T-cell (primary cell): ENCODE measurements around the gene FOXA3. TPM values are rescaled to one million over a fixed set of nuclear protein-coding genes. Genes with fewer than 3 reads are reported as not detected.
"Not testable (repeated sequence)": the region's sequence is repeated elsewhere in the genome, so short reads cannot be mapped to it uniquely, and the experiment has no call there.

Source experiments
- ATAC-seq, 4 experiments: fragments of 200-7000 bp in 3 of 4; fragments of 150-1000 bp in 1 of 4; cut with Tn5 transposase; replicated peaks in 1 of 4; 1 replicate in 3 of 4; 2 replicates in 1 of 4; pipeline ENCODE4 v1.10.0; 2021; ENCODE audit warnings: moderate library complexity in 3 of 4, mild to moderate bottlenecking in 2 of 4, moderate number of reproducible peaks in 1 of 4
- CTCF ChIA-PET, 2 donors: fragments of 300-600 bp; sonication (Branson Sonifier 250); formaldehyde crosslinking; loops; one replicate each; lab custom pipeline; 2022; ENCODE audit warnings: antibody characterized with exemption in 2 of 2; lab: Charles Lee
- POLR2A ChIA-PET, 2 donors: fragments of 300-600 bp; sonication (Branson Sonifier 250); formaldehyde crosslinking; loops; one replicate each; lab custom pipeline; 2022; ENCODE audit warnings: antibody characterized with exemption in 2 of 2; lab: Charles Lee
- DNase-seq, 35 experiments: peaks; one replicate each; pipeline versions ENCODE4 v3.0.0 to v3.0.0-alpha.2; 2013 to 2023
- H3K27ac ChIP-seq: one replicate; pipeline ENCODE4 v1.5.1; 2013; ENCODE audit warnings: low read length
- H3K27me3 ChIP-seq, 2 experiments: replicated peaks in 1 of 2; 1 replicate in 1 of 2; 2 replicates in 1 of 2; pipeline versions ENCODE4 v1.6.1 to v1.7.0; 2013; ENCODE audit warnings: low read length in 1 of 2, mixed read lengths in 1 of 2; ENCODE audit not compliant: control insufficient read depth in 2 of 2, insufficient read depth in 2 of 2; ENCODE audit errors: extremely low read depth in 1 of 2
- H3K36me3 ChIP-seq, 2 donors: 1 replicate in 1 of 2; 2 replicates in 1 of 2; pipeline versions ENCODE4 v1.6.1 to v1.7.0; 2013; ENCODE audit warnings: low read length in 1 of 2; ENCODE audit not compliant: control insufficient read depth in 2 of 2, insufficient read depth in 1 of 2; ENCODE audit errors: extremely low read depth in 1 of 2
- H3K4me1 ChIP-seq, 2 experiments: 1 replicate in 1 of 2; 2 replicates in 1 of 2; pipeline versions ENCODE4 v1.6.1 to v1.7.0; 2013; ENCODE audit warnings: low read length in 2 of 2, mixed read lengths in 1 of 2; ENCODE audit not compliant: insufficient read depth in 2 of 2, control insufficient read depth in 1 of 2; ENCODE audit errors: extremely low read depth in 1 of 2
- H3K4me3 ChIP-seq, 2 donors: 1 replicate in 1 of 2; 2 replicates in 1 of 2; pipeline versions ENCODE4 v1.5.1 to v1.7.0; 2013; ENCODE audit warnings: mild to moderate bottlenecking in 2 of 2, low read length in 1 of 2, moderate library complexity in 1 of 2; ENCODE audit not compliant: control insufficient read depth in 1 of 2; ENCODE audit errors: extremely low read depth in 1 of 2
- H3K9me3 ChIP-seq: 2 replicates; pipeline ENCODE4 v1.7.0; 2013
- H3K27ac Mint-ChIP-seq, 2 donors: one replicate each; pipeline ENCODE4 v1.8.0; 2020 to 2021; ENCODE audit warnings: mild to moderate bottlenecking in 2 of 2, mixed read lengths in 2 of 2
- H3K27me3 Mint-ChIP-seq, 2 donors: one replicate each; pipeline ENCODE4 v1.8.0; 2021 to 2022; ENCODE audit warnings: mixed read lengths in 2 of 2
- H3K36me3 Mint-ChIP-seq: one replicate; pipeline ENCODE4 v1.8.0; 2021; ENCODE audit warnings: mixed read lengths
- H3K4me1 Mint-ChIP-seq, 3 donors: one replicate each; pipeline ENCODE4 v1.8.0; 2020 to 2022; ENCODE audit warnings: mixed read lengths in 3 of 3, mild to moderate bottlenecking in 1 of 3
- H3K4me3 Mint-ChIP-seq, 3 donors: one replicate each; pipeline ENCODE4 v1.8.0; 2020 to 2022; ENCODE audit warnings: mild to moderate bottlenecking in 3 of 3, mixed read lengths in 3 of 3, moderate library complexity in 3 of 3
- H3K9me3 Mint-ChIP-seq, 3 donors: one replicate each; pipeline ENCODE4 v1.8.0; 2020 to 2022; ENCODE audit warnings: mixed read lengths in 3 of 3
- WGBS: methylation state at CpG from one replicate; pipeline ENCODE4 v1.1.5; 2013; ENCODE audit warnings: missing lambda C conversion rate; ENCODE audit not compliant: insufficient coverage; 5-methylcytosine and 5-hydroxymethylcytosine counted together
- total RNA-seq, 35 experiments: library from RNA in 6 of 35; stranded (reverse) in 6 of 35; fragments of 120-200 nt in 1 of 35; gene quantifications; one replicate each; pipeline versions ENCODE4 v1.2.1 to v1.2.4 and lab custom pipeline; 2013 to 2026

FOXA3 gene
- total RNA-seq, 5 donors from 2014 or later (not counting 1 experiment from before 2014, with no cell fraction given): 0.16 TPM; not detected in 4

- no peak overlapping the region for H3K27ac ChIP-seq
These were observed 31.4 kb downstream of the FOXA3 start for GRCh38 chr19:45895519-45895972.

GRCh38 chr19:45895983-45896599 is 32.0 kb downstream of the FOXA3 start:
- H3K27ac ChIP-seq, H3K27ac Mint-ChIP-seq, H3K27me3 Mint-ChIP-seq, POLR2A ChIA-PET, CTCF ChIA-PET, H3K4me3 Mint-ChIP-seq, DNase-seq, H3K9me3 ChIP-seq, H3K4me3 ChIP-seq, H3K9me3 Mint-ChIP-seq, ATAC-seq, H3K27me3 ChIP-seq: not testable (repeated sequence)
- Histone ChIP-seq H3K4me1 (peaks cover 0 to 10% of the 10 kb centered on the region in 2 experiments), H3K36me3 (peaks cover 8 to 34% of the 10 kb centered on the region in 2 donors)
- 98% methylated on average over 5 of the region's 12 CpGs for WGBS
- Mint-ChIP-seq H3K4me1 (peaks cover 12 to 17% (median 13%) of the 10 kb centered on the region in 3 donors), H3K36me3 (peaks cover 30% of the 10 kb centered on the region)

More at GRCh38 chr19:45895519-45895972, 31.4 kb downstream of the FOXA3 start:
- no peaks in the 10 kb centered on the region for H3K9me3 ChIP-seq
- Mint-ChIP-seq H3K36me3 (peaks cover 28% of the 10 kb centered on the region), H3K4me3 (no peak overlapping the region), H3K27ac (no peak overlapping the region), H3K9me3 (no peaks in the 10 kb centered on the region), H3K27me3 (no peaks in the 10 kb centered on the region), H3K4me1 (peaks cover 7 to 12% (median 7%) of the 10 kb centered on the region in 3 donors)
- no peaks in the 10 kb centered on the region for H3K27me3 ChIP-seq
- no peak for ATAC-seq
- peaks cover 8 to 31% of the 10 kb centered on the region in 2 donors for H3K36me3 ChIP-seq
- DNase-seq: no peak
- ChIA-PET POLR2A (interaction anchor here in 1 of 2 donors (0.7 kb wide), 1 partner anchor 124 kb away, joined by 3 read pairs; no protein-coding TSS in a partner anchor), CTCF (no interaction called here)
- peaks cover 0 to 5% of the 10 kb centered on the region in 2 experiments for H3K4me1 ChIP-seq
- no peak overlapping the region for H3K4me3 ChIP-seq
- WGBS: 91% methylated on average over 8 of the region's 9 CpGs

DNA sequence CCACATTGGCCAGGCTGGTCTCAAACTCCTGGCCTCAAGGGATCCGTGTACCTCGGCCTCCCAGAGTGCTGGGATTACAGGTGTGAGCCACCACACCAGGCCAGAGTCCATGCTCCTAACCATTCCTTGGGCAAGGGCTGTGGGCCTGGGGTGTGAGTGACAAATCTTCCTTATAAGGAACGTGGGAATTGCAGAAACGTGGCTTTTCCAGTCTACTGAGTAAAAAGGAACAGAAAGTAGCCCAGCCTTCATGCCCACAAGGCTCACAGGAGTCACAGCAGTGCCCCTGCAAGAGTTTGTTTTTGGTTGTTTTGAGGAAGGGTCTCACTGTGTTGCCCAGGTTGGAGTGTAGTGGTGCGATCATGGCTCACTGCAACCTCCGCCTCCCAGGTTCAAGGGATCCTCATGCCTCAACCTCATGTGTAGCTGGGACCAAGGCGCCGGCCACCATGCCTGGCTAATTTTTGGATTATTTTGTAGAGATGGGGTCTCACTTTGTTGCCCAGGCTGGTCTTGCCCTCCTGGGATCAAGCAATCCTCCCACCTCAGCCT is 33.2 kb downstream of the FOXA3 start:
- ATAC-seq (no peak), DNase-seq (no peak)
- Mint-ChIP-seq H3K27me3 (no peaks in the 10 kb centered on the region), H3K4me3 (no peak overlapping the region), H3K4me1 (peaks cover 12 to 24% (median 17%) of the 10 kb centered on the region in 3 donors), H3K9me3 (no peaks in the 10 kb centered on the region), H3K27ac (no peak overlapping the region), H3K36me3 (peaks cover 30% of the 10 kb centered on the region)
- CTCF ChIA-PET: interaction anchor here in 1 of 2 donors (0.7 kb wide), 1 partner anchor 77 kb away, joined by 6 read pairs; no protein-coding TSS in a partner anchor
- POLR2A ChIA-PET: no interaction called here
- no peak overlapping the region for H3K27ac ChIP-seq
- no peak overlapping the region for H3K4me3 ChIP-seq
- H3K4me1 ChIP-seq: peaks cover 2 to 21% of the 10 kb centered on the region in 2 experiments
- peaks cover 8 to 34% of the 10 kb centered on the region in 2 donors for H3K36me3 ChIP-seq
- no peaks in the 10 kb centered on the region for H3K27me3 ChIP-seq
- 100% methylated on average over 2 of the region's 8 CpGs for WGBS
- no peaks in the 10 kb centered on the region for H3K9me3 ChIP-seq

GRCh38 chr19:45899253-45899652 is 35.1 kb downstream of the FOXA3 start:
- CTCF ChIA-PET: no interaction called here
- no peak overlapping the region for H3K4me3 Mint-ChIP-seq

DNA sequence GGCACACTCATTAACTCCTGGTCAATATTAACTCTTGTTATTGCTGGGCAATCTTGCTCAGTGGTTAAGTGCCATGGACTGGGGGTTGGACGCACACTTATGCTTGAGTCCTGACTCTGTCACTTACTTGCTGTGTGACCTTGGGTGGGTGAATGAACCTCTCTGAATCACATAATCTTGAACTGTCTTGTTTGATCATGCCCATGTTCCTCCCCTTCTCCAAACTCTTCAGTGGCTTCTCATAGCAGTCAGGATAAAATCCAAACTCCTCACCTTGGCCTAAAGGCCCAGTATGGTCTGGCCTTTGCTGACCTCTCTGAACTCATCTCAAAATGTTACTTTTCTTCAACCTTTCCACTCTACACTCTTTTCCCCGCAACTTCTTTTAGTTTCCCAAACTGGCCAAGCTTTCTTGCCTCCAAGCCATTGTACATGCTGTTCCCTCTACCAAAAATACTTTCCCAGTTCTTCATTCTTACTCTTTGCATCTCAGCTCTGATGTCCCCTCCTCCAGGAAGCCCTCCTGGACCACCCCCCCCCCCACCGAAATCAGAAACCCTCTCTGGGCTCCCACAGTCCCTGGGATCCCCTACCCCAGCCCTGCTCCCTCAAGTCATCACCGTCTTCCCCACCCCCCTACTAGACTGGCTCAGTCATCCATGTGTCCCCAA is 35.9 kb downstream of the FOXA3 start:
- Mint-ChIP-seq H3K36me3 (peaks cover 28% of the 10 kb centered on the region), H3K27me3 (no peaks in the 10 kb centered on the region), H3K4me1 (peaks cover 16 to 25% (median 24%) of the 10 kb centered on the region in 3 donors), H3K9me3 (no peaks in the 10 kb centered on the region), H3K4me3 (peak overlapping the region; percentile 49 to 95 (median 65)), H3K27ac (peak overlapping the region in 1 of 2 donors; percentile 10)
- Histone ChIP-seq H3K9me3 (no peaks in the 10 kb centered on the region), H3K4me3 (no peak overlapping the region), H3K27ac (no peak overlapping the region), H3K36me3 (peaks cover 5 to 31% of the 10 kb centered on the region in 2 donors), H3K27me3 (no peaks in the 10 kb centered on the region), H3K4me1 (peaks cover 4 to 30% of the 10 kb centered on the region in 2 experiments)
- WGBS: 100% methylated on average over 2 of the region's 4 CpGs
- CTCF ChIA-PET: interaction anchor here in 1 of 2 donors (1.2 kb wide), 1 partner anchor 83 kb away, joined by 3 read pairs; no protein-coding TSS in a partner anchor
- DNase-seq (no peak), ATAC-seq (no peak)
- POLR2A ChIA-PET: no interaction called here

More at GRCh38 chr19:45899253-45899652, 35.1 kb downstream of the FOXA3 start:
- peaks cover 30% of the 10 kb centered on the region for H3K36me3 Mint-ChIP-seq
- DNase-seq (no peak), ATAC-seq (no peak)
- H3K27ac Mint-ChIP-seq: no peak overlapping the region
- Histone ChIP-seq H3K27ac (no peak overlapping the region), H3K27me3 (no peaks in the 10 kb centered on the region), H3K4me3 (no peak overlapping the region), H3K9me3 (no peaks in the 10 kb centered on the region), H3K4me1 (peaks cover 4 to 30% of the 10 kb centered on the region in 2 experiments), H3K36me3 (peaks cover 8 to 34% of the 10 kb centered on the region in 2 donors)
- POLR2A ChIA-PET: no interaction called here
- no peaks in the 10 kb centered on the region for H3K27me3 Mint-ChIP-seq
- WGBS: 100% methylated on average over 5 of the region's 7 CpGs
- H3K4me1 Mint-ChIP-seq: peaks cover 16 to 25% (median 24%) of the 10 kb centered on the region in 3 donors
- no peaks in the 10 kb centered on the region for H3K9me3 Mint-ChIP-seq
